ENCODE data around the gene INMT.

DNA sequence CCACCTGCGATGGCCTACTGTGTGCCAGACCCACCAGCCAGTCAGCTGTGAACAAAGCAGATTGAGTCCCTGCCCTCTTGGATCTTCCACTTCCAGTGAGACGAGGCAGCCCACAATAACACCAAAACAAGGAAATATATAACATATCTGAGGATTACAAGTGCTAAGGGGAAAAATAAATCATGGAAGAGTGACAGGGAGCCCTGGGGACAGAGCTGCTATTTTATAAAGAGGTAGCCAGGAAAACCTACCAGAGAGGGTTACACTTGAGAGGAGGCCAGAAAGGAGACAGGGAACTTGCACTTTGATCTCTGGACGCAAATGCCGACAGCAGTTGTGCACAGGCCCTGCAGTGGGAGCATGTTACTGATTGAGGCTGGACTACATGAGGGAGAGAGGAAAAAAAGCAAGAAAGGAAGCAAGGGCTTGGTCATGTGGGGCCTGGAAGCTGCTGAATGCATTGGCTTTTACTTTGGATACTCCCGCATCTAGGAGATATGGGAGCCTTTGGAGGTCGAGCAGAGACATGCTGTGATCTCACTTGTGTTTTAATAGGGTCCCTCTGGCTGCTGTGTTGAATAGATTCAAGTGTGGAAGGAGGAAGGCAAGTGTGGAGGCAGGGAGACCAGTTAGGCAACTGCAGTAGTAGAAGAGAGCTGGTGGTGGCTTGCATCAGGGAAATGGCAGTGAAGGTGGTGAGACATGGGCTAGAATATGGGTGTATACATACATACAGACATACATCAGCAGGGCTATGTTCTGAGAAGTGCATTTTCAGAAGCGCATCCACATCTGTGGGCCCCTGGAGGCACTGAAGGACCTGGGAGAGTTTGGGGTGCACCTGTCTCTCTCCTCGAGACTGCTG is 45.5 kb downstream of the INMT start:
- TF ChIP-seq, protein P1, sequence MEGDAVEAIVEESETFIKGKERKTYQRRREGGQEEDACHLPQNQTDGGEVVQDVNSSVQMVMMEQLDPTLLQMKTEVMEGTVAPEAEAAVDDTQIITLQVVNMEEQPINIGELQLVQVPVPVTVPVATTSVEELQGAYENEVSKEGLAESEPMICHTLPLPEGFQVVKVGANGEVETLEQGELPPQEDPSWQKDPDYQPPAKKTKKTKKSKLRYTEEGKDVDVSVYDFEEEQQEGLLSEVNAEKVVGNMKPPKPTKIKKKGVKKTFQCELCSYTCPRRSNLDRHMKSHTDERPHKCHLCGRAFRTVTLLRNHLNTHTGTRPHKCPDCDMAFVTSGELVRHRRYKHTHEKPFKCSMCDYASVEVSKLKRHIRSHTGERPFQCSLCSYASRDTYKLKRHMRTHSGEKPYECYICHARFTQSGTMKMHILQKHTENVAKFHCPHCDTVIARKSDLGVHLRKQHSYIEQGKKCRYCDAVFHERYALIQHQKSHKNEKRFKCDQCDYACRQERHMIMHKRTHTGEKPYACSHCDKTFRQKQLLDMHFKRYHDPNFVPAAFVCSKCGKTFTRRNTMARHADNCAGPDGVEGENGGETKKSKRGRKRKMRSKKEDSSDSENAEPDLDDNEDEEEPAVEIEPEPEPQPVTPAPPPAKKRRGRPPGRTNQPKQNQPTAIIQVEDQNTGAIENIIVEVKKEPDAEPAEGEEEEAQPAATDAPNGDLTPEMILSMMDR (IDR thresholded peaks at IDR 0.05 in 8 of 11, conservative IDR thresholded peaks at IDR 0.05 in 3 of 11), result no peak
- no peak for TF ChIP-seq POLR2A (IDR thresholded peaks at IDR 0.05)
- no peak for TF ChIP-seq POLR2AphosphoS5 (IDR thresholded peaks at IDR 0.05)
